HG03342 (cell line): ENCODE data around the gene AIM2.

Experiments used
- ATAC-seq: cut with Tn5 transposase; IDR thresholded peaks from one replicate; pipeline ENCODE4 v1.9.1; 2021; ENCODE audit warnings: mild to moderate bottlenecking, moderate library complexity; ENCODE audit not compliant: unreplicated experiment

AIM2 gene

DNA sequence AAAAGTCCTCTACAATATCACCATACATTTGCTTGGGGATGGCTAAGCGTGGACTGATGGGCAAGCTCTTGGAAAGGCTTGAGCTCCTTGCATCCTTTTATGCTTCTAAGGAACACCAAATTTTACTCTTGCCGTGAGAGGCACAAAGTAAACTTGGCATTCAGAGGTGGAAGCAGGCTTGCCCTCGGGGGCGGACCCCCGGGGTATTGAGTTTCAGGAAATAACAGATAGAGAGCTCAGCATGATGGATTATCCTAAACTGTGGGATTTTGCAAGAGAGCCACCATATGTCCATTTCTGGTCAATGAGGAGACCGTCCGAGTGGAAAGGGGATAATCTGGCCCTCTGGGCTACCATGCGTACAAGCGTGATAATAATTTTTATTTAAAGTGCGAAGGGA, 52.8 kb downstream of the AIM2 start:
- no peak for ATAC-seq

DNA sequence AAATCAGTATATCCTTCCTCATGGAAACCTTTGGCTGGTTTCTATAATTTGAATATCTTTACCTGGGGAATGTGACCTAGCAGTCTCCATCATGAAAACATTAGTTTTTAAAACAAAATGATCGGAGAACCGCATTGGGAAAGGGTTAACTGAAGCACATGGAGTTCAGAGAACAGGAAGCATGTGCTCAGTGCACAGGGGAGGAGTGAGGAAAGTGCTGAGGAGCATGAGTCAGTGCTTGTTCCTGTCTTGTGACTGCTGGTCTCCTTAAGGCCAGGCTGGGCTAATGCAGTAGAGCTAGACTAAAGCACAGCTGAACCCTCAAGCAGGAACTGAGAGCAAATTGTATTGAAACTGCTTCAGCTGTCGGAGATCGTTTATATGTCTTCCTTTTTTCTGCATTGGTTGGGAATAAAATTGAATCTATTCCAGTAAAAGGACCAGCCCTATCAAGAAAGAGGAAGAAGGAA, 61.1 kb downstream of the AIM2 start:
- peak; percentile 94 for ATAC-seq

DNA sequence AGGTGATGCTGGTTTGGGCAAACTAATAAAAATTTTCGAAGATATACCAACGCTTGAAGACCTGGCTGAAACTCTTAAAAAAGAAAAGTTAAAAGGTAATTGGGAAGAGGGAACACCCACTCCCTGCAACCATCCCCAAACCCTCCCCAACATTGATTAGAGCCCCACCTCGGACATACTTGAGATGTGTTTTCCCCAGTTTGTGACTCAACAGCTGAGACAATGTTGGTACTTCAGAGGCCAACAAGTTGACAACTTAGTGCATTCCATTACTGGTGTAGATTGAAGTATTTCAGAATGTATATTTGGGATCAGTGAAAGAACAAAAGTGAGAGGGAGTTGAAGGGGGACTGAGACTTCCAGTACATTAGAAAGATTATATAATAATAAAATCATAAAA, 61.7 kb downstream of the AIM2 start:
- no peak for ATAC-seq

DNA sequence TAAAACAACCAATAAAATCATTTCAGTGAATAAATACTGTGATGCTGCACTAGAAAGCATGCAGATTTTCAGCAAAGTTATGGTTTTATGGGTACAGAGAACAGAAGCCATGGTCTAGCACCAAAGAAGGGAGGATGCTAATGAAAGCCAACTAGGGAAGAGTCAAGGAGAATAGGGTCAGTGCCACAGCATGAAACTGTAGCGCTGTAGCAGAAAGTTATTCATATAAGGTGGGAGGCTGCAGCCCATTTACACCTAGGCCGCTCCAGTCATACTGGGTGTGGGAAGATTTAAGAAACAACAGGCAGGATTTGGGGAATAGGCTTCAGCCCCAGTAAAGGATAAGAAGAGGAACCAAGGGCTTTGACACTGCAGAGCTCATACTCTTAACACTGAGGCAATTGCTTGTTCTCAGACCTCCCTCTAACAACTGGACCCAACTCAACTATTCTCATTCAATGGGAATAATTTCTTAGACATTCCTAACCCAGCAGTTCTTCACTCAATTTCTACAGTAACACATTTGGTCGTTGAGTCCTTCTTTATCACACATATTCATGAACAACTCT, 62.5 kb downstream of the AIM2 start:
- no peak for ATAC-seq

DNA sequence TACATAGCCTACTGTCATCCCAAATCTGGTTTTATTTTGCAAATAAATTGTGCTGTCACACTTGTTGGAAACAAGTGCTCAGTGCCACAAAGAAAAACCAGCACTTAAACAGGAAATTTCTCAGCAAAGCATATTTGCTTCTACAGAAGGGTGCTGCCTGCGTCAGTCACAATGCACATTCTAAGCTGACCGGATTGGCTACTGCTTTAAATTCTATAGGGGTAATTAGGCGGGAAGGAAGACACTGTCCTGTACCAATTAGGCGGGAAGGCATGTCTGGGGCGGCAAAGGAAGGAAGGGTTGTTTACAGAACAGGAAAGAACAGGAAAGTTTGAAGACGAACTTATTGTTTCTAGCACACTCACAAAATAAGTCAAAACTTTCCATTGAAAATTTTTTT, 64.1 kb downstream of the AIM2 start:
- ATAC-seq: no peak
